ENCODE measurements around the gene PI16. TPM values are rescaled to one million over a fixed set of nuclear protein-coding genes. Genes with fewer than 3 reads are reported as not detected.
"Not testable (repeated sequence)": the region's sequence is repeated elsewhere in the genome, so short reads cannot be mapped to it uniquely, and the experiment has no call there.

PI16 gene
- total and polyA plus RNA-seq, 2 donors (not counting 3 experiments of a cell fraction or from before 2014, with no cell fraction given) = 0.14 TPM; not detected in 1

DNA sequence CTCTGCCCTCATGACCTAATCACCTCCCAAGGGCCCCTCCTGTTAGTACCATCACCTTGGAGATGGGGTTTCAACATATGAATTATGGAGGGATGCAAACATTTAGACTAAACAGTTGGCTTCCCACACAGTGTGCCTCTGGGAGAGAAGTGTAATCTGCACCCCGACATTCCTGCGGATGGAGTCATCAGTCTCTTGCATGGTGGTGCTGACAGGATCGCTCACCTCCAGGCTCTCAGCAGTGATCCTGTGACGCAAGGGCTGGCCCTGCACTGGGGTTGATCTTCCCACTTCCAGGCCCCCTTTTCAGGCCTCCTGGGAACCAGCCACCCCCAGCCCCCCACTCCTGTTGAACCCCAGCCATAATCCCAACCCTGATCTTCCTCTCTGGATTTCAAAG is 16.0 kb upstream of the PI16 start:
- H2AFZ ChIP-seq (ENCODE audit: low read depth, low read length) = no peak overlapping the region
- TF ChIP-seq POLR2AphosphoS5 (IDR thresholded peaks at IDR 0.05; ENCODE audit: insufficient read depth, low read depth, low read length) = no peak
- TF ChIP-seq, protein P1, sequence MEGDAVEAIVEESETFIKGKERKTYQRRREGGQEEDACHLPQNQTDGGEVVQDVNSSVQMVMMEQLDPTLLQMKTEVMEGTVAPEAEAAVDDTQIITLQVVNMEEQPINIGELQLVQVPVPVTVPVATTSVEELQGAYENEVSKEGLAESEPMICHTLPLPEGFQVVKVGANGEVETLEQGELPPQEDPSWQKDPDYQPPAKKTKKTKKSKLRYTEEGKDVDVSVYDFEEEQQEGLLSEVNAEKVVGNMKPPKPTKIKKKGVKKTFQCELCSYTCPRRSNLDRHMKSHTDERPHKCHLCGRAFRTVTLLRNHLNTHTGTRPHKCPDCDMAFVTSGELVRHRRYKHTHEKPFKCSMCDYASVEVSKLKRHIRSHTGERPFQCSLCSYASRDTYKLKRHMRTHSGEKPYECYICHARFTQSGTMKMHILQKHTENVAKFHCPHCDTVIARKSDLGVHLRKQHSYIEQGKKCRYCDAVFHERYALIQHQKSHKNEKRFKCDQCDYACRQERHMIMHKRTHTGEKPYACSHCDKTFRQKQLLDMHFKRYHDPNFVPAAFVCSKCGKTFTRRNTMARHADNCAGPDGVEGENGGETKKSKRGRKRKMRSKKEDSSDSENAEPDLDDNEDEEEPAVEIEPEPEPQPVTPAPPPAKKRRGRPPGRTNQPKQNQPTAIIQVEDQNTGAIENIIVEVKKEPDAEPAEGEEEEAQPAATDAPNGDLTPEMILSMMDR (IDR thresholded peaks at IDR 0.05; ENCODE audit: extremely low read depth in 1 of 2, insufficient read depth in 1 of 2, low read depth in 1 of 2, low read length in 2 of 2) = no peak
- TF ChIP-seq GATA2 (IDR thresholded peaks at IDR 0.05; ENCODE audit: insufficient read depth, insufficient read length, low read depth, low read length) = no peak
- TF ChIP-seq EZH2 (IDR thresholded peaks at IDR 0.05; ENCODE audit: borderline replicate concordance, low read depth, low read length, severe bottlenecking) = no peak
- no peak for TF ChIP-seq MYC (IDR thresholded peaks at IDR 0.05; ENCODE audit: low read depth, low read length)
- TF ChIP-seq, protein P2, sequence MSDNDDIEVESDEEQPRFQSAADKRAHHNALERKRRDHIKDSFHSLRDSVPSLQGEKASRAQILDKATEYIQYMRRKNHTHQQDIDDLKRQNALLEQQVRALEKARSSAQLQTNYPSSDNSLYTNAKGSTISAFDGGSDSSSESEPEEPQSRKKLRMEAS (IDR thresholded peaks at IDR 0.05; ENCODE audit: insufficient read depth, insufficient read length) = no peak
- no peak for TF ChIP-seq FOS (IDR thresholded peaks at IDR 0.05; ENCODE audit: borderline replicate concordance, insufficient read depth, low read length)
- no peak for TF ChIP-seq POLR2A (IDR thresholded peaks at IDR 0.05; ENCODE audit: low read depth, low read length)
- no peak overlapping the region for H3K9ac ChIP-seq (replicated peaks; ENCODE audit: extremely low read depth, insufficient read depth, low read length)
- dilution Hi-C loops (cut with MboI; ENCODE audit: extremely low pct_ligation_motif_present, low sequenced_read_pairs) (no loop called here), intact Hi-C loops (cut with micrococcal nuclease) (no loop called here)
- peaks cover 0 to 3% of the 10 kb centered on the region in 2 experiments for H3K27me3 ChIP-seq (ENCODE audit: control insufficient read depth in 2 of 2, insufficient read depth in 2 of 2, low read length in 2 of 2)
- H3K4me2 ChIP-seq (ENCODE audit: insufficient read depth, low read length) = no peak overlapping the region
- peaks cover under 1% of the 10 kb centered on the region for H3K4me1 ChIP-seq (ENCODE audit: control insufficient read depth, extremely low read depth, insufficient read depth, low read length)
- no TSS peak for BruUV-seq (replicated peaks)
- H3K9me1 ChIP-seq (replicated peaks; ENCODE audit: control insufficient read depth, extremely low read depth, insufficient read depth, low read length) = no peaks in the 10 kb centered on the region
- H4K20me1 ChIP-seq (replicated peaks; ENCODE audit: control insufficient read depth, extremely low read depth, insufficient read depth, low read length) = no peaks in the 10 kb centered on the region
- H3K36me3 ChIP-seq (ENCODE audit: control insufficient read depth in 2 of 2, extremely low read depth in 1 of 2, insufficient read depth in 2 of 2, low read length in 2 of 2) = no peaks in the 10 kb centered on the region
- no peaks in the 10 kb centered on the region for H3K9me3 ChIP-seq (replicated peaks; ENCODE audit: control insufficient read depth, insufficient read depth, low read length)
- DNase-seq (ENCODE audit: low read depth, low spot score) (no peak), FAIRE-seq (no peak)
- ChIA-PET POLR2A (no interaction called here), CTCF (no interaction called here)
- no peak overlapping the region for H3K27ac ChIP-seq (ENCODE audit: insufficient read depth, low read depth, low read length)
- H3K79me2 ChIP-seq (ENCODE audit: control insufficient read depth, insufficient read depth, low read length) = no peaks in the 10 kb centered on the region
- H3K4me3 ChIP-seq (replicated peaks in 1 of 3; ENCODE audit: insufficient read depth in 1 of 3, low read depth in 1 of 3, low read length in 3 of 3) = no peak overlapping the region

DNA sequence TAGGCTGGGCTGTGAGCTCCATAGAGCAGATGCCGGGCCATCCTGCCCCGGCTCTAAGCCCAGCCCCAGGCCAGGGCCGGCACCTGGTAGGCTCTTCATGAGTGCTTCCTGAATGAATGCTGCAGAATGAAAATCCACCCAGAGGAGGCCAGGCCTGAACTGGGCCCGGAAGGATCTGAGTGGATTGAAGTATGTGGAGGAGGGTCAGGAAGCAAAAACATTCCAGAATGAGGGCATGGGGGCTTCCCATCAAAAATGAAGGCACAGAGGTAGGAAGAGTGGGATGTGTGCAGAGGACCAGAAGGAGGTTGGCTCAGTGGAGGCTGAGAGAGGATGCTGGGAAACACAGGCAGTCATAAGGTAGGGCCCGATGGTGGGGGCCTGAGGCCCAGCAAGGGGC is 15.5 kb upstream of the PI16 start:
- H3K9ac ChIP-seq (replicated peaks; ENCODE audit: extremely low read depth, insufficient read depth, low read length); H3K4me1 ChIP-seq (ENCODE audit: control insufficient read depth, extremely low read depth, insufficient read depth, low read length); H3K9me3 ChIP-seq (replicated peaks; ENCODE audit: control insufficient read depth, insufficient read depth, low read length); POLR2A ChIA-PET; intact Hi-C loops (cut with micrococcal nuclease); H3K4me2 ChIP-seq (ENCODE audit: insufficient read depth, low read length); BruUV-seq (replicated peaks); dilution Hi-C loops (cut with MboI; ENCODE audit: extremely low pct_ligation_motif_present, low sequenced_read_pairs); H3K79me2 ChIP-seq (ENCODE audit: control insufficient read depth, insufficient read depth, low read length); H2AFZ ChIP-seq (ENCODE audit: low read depth, low read length); H3K4me3 ChIP-seq (replicated peaks in 1 of 3; ENCODE audit: insufficient read depth in 1 of 3, low read depth in 1 of 3, low read length in 3 of 3); H3K27me3 ChIP-seq (ENCODE audit: control insufficient read depth in 2 of 2, insufficient read depth in 2 of 2, low read length in 2 of 2); H3K27ac ChIP-seq (ENCODE audit: insufficient read depth, low read depth, low read length); H3K36me3 ChIP-seq (ENCODE audit: control insufficient read depth in 2 of 2, extremely low read depth in 1 of 2, insufficient read depth in 2 of 2, low read length in 2 of 2); DNase-seq (ENCODE audit: low read depth, low spot score); H4K20me1 ChIP-seq (replicated peaks; ENCODE audit: control insufficient read depth, extremely low read depth, insufficient read depth, low read length); H3K9me1 ChIP-seq (replicated peaks; ENCODE audit: control insufficient read depth, extremely low read depth, insufficient read depth, low read length); FAIRE-seq; CTCF ChIA-PET: not testable (repeated sequence)
